KG1 (cell line): ENCODE results near the gene CDK12.

Experiments used
- DNase-seq: peaks from one replicate; lab custom pipeline; 2025; lab: John Stamatoyannopoulos, UW

Gene CDK12

DNA sequence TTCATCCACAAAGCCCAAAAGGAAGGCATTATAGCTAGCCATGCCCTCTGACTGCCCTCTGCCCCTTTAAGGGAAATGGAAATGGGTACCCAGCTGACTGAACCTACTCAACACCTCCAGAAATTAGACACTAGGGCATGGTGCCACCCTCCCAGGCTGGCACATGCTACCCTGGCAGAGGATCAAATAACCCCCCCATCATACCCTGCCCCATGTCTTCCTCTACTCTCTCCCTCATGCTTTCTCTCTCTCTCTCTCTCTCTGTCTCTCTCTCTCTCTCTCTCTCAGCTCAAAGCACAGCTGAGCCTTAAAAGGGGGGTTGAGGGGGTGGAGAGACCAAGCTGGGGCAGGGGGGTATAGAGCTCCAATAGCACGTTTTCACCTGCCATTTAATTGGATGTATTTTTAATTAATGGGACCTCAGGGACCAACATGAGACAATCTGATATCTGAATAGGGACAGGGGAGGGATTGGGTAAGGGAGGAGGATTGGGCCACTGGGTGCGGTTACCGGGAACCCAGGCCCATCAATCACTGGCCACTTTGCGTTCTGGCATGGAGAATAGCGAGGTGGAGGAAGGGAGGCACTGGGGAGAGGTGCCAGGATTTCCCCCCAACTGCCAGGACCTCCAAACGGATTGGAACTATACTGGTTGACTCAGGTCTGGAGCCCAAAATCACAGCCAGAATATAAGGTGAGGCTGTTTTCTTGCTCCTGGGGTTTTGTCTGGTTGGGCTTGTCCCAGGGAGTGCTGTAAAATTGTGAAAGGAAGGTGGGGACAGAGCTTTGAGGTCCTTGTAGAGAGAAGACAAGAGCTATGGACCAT lies 88.7 kb downstream of the CDK12 start:
- no peak for DNase-seq

DNA sequence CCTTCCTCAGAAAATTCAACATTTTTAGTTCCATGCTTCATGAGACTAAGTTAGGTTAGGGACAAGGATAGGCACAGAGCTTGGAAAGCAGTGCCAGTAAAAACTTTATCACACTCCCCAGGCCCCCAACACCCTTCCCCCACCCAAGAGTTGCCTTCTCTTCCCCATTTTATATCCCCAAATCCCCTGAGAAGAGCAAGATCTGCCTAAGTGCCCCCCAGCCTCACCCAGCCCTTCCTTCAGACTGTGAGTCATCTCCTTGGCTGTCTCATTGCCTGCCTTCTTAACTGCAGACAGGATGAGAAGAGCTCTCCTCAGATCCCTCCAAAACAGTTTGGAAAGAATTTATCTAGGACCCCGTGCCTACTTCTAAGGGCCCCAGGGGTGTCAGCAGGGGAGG lies 90.6 kb downstream of the CDK12 start:
- DNase-seq, result no peak

DNA sequence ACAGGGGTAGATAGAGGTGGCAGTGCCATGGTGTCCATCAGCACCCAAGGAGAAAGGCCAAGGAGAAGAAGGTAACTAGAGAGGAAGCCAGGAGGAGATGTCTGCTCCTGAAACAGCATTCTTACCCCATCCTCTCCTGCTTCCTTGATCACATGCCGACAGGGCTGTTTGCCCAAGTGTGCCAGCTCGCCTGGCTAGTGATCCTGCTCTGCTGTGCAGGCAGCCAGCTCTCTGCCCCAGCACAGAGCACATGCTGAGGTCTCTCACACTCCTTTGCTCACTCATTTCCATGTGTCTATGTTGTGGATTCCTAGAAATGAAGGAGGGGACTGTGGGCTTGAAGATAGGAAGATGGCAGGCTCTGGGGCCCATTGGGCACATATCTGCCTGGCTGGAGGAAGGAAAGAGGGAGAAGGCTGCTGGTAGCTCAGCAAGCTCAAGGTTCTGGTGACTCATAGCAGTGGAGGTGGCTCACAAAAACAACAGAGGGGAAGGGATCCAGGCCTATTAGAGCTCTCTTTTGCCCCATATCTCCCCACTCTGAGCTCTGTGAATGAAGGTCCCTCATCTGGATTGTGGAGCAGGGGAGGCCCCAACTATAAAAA lies 92.2 kb downstream of the CDK12 start:
- no peak for DNase-seq

GRCh38 chr17:39555368-39555767 lies 94.1 kb downstream of the CDK12 start:
- no peak for DNase-seq

GRCh38 chr17:39556423-39556822 lies 95.1 kb downstream of the CDK12 start:
- DNase-seq, result no peak

DNA sequence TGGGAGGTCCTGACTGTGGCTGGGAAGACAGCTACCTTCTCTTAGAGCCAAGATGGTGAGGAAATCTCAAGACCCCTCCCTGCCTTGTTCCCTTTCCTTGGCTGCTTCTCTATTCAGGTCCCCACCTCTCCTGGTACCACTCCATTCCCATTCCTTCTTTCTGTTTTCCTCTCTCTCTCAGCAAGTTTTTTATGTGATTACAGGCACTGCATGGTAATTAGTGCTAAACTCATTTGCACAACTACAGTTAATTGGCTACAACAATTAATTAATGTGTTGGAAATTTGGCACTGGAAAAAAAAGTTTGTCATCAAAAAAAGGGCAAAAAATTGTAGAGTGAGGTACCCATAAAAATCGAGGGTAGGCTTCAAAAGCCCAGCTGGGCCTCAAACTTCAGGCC lies 101.1 kb downstream of the CDK12 start:
- DNase-seq, result no peak

DNA sequence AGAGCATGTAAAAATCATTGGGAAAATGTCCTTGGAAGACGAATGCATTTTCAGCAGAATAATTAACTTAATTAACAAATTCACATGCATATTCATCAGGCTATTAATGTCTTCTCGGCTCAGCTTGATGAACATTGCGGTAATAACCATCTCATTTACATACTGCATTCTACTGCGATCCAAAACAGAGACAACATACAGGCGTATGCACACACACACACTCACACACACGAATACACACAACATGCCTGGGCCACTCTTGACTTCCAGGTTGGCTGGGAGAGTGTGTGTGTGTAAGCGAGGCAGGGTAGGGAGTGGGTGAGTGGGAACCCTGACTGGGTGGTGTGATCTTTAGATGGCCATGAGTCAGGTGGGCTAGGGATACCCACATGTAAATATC lies 101.7 kb downstream of the CDK12 start:
- DNase-seq, result no peak

DNA sequence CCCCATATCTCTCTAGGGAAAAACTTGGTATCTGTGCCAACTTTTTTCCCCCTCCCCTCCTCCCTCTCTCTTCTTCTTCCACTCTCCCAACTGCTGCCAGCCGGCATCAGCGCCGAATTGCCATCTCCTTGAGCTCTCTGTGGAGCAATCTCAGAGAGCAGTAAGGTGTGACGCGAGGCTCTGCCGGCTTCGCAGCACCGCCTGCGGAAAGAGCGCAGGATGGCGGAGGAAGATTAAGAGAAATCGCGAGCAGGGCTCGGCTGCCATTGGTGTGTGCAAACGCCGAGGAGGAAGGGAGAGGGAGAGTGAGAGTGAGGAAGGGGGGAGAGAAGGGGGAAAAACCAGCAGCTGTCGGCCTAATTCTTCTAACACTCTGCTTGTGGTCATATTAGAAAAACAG lies 102.2 kb downstream of the CDK12 start:
- no peak for DNase-seq

- DNase-seq, result no peak
Measured at GRCh38 chr17:39564211-39564848, 103.0 kb downstream of the CDK12 start.

GRCh38 chr17:39566094-39566850 lies 105.0 kb downstream of the CDK12 start:
- DNase-seq, result no peak

GRCh38 chr17:39568702-39569101 lies 107.4 kb downstream of the CDK12 start:
- DNase-seq, result no peak

DNA sequence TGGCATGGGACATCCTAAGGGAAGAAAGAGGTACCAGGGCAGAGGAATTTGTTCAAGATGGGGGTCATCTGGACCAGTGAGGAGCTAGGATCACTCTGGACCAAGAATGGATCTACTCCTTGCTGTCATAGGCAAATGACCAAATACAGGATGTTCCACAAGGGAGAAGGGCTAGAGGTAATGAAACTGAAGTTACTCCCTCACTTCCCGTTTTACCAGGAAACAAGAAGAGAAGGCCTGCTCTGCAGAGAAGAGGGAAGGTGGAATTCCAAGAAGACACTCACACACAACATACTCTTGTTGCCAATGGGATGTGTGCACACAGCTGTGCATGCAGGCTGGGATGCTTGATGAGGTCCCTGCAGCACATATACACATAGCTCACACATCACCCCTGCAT lies 107.8 kb downstream of the CDK12 start:
- no peak for DNase-seq

DNA sequence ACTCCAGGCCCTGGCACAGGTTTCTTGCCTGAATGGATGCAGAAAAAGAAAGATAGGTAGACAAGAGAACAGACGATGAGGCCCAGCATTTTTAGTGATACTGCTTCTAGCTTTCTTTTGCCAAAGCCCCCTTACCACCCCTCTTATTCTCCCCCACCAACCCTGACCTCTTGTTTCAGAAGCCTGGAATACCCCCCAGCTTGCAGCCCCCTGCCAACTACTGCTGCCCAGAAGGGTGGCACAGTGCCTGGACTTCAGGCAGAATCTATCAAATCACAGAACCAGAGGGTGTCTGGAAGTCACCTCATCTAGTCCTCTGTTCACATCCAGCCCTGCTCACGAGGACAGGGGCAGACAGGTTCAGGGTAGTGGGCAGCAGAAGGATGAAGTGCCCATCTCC lies 110.8 kb downstream of the CDK12 start:
- DNase-seq, result no peak

DNA sequence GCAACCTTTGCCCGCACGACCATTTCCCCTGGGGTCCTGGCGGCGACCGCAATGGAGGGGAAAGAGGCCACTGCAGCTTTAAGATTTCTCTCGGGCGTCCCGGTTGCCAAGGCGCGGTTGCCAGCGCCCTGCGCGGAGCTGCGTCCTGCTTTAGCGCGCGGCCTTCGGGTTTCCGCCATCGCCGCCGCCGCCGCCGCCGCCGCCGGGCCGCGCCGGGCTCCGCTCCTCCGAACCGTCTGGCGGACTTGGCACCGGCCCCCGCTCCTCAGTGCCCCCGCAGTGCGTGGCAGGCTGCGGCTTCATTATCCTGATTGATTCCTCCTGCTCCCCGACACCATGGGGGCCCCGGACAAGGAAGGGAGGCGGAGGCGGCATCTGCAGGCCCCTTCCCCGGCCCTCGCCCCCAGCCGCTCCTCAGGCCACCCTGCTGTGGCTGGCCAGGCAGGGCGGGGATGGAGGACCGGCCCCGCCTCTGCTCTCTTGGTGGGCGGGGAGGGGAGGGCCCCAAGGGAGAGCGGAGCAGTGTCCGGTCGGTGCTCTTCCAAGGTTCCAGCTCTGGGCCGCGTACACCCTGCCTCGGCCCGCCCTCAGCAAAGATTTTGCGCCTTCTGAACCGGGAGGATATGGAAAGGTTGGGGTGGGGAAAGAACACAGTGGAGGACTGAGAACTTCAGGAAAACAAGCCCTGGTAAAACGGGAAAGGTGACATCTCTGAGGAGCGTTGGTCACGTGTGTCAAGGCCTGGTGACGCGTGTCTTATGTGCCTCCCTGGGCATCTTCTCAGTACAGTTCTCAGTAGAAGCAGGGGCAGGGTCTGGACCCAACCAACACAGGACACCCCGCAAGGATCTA lies 112.4 kb downstream of the CDK12 start:
- no peak for DNase-seq

- DNase-seq, result no peak
Measured at GRCh38 chr17:39576187-39576586, 114.9 kb downstream of the CDK12 start.

- DNase-seq, result no peak
Measured at GRCh38 chr17:39578272-39578671, 117.0 kb downstream of the CDK12 start.

DNA sequence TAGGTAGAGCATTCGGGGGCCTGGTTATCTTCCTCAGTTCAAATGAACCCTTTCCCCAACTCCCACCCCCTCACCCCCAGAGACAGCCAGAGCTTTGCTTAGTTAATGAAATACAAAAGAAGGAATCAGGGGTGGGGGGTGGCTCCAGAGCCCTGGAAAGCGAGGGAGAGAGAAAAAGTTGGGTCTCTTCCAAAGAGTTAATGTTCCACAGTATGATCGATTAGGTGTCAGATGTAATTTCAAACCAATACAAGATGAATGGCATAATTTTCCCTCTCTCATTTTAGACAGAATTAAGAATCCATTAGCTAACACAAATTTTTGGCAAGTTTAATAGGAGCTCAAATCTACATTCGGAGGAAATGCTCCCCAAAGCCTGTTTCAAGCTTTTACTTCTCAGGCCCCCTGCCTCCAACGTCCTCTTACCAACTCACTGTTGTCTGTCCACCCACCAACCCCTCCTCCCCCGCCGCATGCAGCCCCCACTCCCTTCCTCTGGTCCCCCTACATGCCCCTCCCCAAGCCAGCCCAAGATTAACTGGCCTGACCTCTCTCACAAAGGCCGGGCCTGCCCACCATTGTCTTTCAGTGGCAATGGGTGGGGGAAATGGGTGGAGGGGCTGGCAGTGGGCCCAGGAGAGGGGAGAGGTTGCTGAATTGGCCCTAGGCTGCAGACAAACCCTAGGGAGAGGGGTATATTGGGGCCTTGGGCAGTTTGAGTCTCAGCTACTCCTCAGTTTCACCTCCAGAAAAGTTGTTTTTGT lies 118.2 kb downstream of the CDK12 start:
- DNase-seq, result no peak

GRCh38 chr17:39580082-39580468 lies 118.8 kb downstream of the CDK12 start:
- DNase-seq, result no peak

GRCh38 chr17:39581071-39581758 lies 119.9 kb downstream of the CDK12 start:
- DNase-seq, result no peak

DNA sequence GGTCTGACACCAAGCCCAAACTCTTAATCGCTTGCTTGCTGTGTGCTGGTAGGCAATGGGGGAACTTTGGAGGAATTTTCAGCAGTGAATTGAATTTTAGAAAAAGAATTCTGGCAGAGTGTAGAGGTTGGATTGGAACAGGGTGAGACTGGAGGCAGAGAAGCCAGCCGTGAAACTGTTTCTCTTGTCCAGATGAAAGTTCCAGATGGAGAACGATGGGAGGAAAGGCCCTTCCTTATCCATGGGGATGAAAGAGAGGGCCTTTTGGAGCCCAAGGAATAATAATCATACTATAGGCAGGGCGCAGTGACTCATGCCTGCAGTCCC lies 120.4 kb downstream of the CDK12 start:
- DNase-seq, result no peak
